Activated T-helper 17 cell treated with anti-CD3 and anti-CD28 coated beads, Interleukin-2, amount 50 U/mL, for 72 hours (primary cell): ENCODE data around the gene CDH13. TPM values are rescaled to one million over a fixed set of nuclear protein-coding genes. Genes with fewer than 3 reads are reported as not detected.

Experiments used
- ATAC-seq: fragments of 150-1000 bp; cut with Tn5 transposase; replicated peaks from 2 replicates; pipeline ENCODE4 v1.10.0; 2021; ENCODE audit warnings: mild to moderate bottlenecking, moderate library complexity
- H3K27ac Mint-ChIP-seq: one replicate; pipeline ENCODE4 v1.8.0; 2022; ENCODE audit warnings: mixed read lengths
- H3K27me3 Mint-ChIP-seq: one replicate; pipeline ENCODE4 v1.8.0; 2022; ENCODE audit warnings: mixed read lengths
- H3K36me3 Mint-ChIP-seq: one replicate; pipeline ENCODE4 v1.8.0; 2022; ENCODE audit warnings: low read depth, mild to moderate bottlenecking, mixed read lengths
- H3K4me1 Mint-ChIP-seq: one replicate; pipeline ENCODE4 v1.8.0; 2022; ENCODE audit warnings: mixed read lengths
- H3K4me3 Mint-ChIP-seq: one replicate; pipeline ENCODE4 v1.8.0; 2022; ENCODE audit warnings: mild to moderate bottlenecking, mixed read lengths
- H3K9me3 Mint-ChIP-seq: one replicate; pipeline ENCODE4 v1.8.0; 2022; ENCODE audit warnings: mixed read lengths
- total RNA-seq, 2 donors: library from RNA; stranded (reverse); gene quantifications; one replicate each; pipeline ENCODE4 v1.2.3, GENCODE V29; 2022

CDH13 gene
- total RNA-seq, 2 donors from 2014 or later = not detected

GRCh38 chr16:82843606-82844271 lies 217.0 kb downstream of the CDH13 start:
- H3K27me3 Mint-ChIP-seq = no peaks in the 10 kb centered on the region
- no peak overlapping the region for H3K4me3 Mint-ChIP-seq
- H3K36me3 Mint-ChIP-seq = no peaks in the 10 kb centered on the region
- H3K4me1 Mint-ChIP-seq = no peaks in the 10 kb centered on the region
- H3K9me3 Mint-ChIP-seq = no peaks in the 10 kb centered on the region
- ATAC-seq = peak; percentile 73
- H3K27ac Mint-ChIP-seq = no peak overlapping the region

GRCh38 chr16:82845116-82845515 lies 218.3 kb downstream of the CDH13 start:
- Mint-ChIP-seq H3K27me3 (no peaks in the 10 kb centered on the region), H3K9me3 (no peaks in the 10 kb centered on the region), H3K27ac (no peak overlapping the region), H3K36me3 (no peaks in the 10 kb centered on the region), H3K4me1 (no peaks in the 10 kb centered on the region), H3K4me3 (no peak overlapping the region)
- no peak for ATAC-seq

GRCh38 chr16:82846806-82847205 lies 220.0 kb downstream of the CDH13 start:
- Mint-ChIP-seq H3K36me3 (no peaks in the 10 kb centered on the region), H3K4me1 (no peaks in the 10 kb centered on the region), H3K27me3 (peaks cover 3% of the 10 kb centered on the region), H3K27ac (no peak overlapping the region), H3K4me3 (no peak overlapping the region), H3K9me3 (no peaks in the 10 kb centered on the region)
- no peak for ATAC-seq

GRCh38 chr16:82848013-82848412 lies 221.2 kb downstream of the CDH13 start:
- H3K4me1 Mint-ChIP-seq = no peaks in the 10 kb centered on the region
- H3K9me3 Mint-ChIP-seq = no peaks in the 10 kb centered on the region
- peaks cover 10% of the 10 kb centered on the region for H3K27me3 Mint-ChIP-seq
- H3K4me3 Mint-ChIP-seq = no peak overlapping the region
- H3K36me3 Mint-ChIP-seq = no peaks in the 10 kb centered on the region
- no peak overlapping the region for H3K27ac Mint-ChIP-seq
- no peak for ATAC-seq

- H3K27ac Mint-ChIP-seq = no peak overlapping the region
- no peaks in the 10 kb centered on the region for H3K4me1 Mint-ChIP-seq
- no peak for ATAC-seq
- H3K9me3 Mint-ChIP-seq = no peaks in the 10 kb centered on the region
- H3K4me3 Mint-ChIP-seq = no peak overlapping the region
- H3K27me3 Mint-ChIP-seq = peaks cover 13% of the 10 kb centered on the region
- no peaks in the 10 kb centered on the region for H3K36me3 Mint-ChIP-seq
Observed at GRCh38 chr16:82852388-82853008, 225.7 kb downstream of the CDH13 start.

- Mint-ChIP-seq H3K36me3 (no peaks in the 10 kb centered on the region), H3K4me1 (no peaks in the 10 kb centered on the region), H3K4me3 (no peak overlapping the region), H3K27me3 (peaks cover 13% of the 10 kb centered on the region), H3K27ac (no peak overlapping the region), H3K9me3 (no peaks in the 10 kb centered on the region)
- no peak for ATAC-seq
Observed at GRCh38 chr16:82855471-82855870, 228.7 kb downstream of the CDH13 start.

- Mint-ChIP-seq H3K4me3 (no peak overlapping the region), H3K27me3 (peaks cover 3% of the 10 kb centered on the region), H3K4me1 (no peaks in the 10 kb centered on the region), H3K27ac (no peak overlapping the region), H3K9me3 (no peaks in the 10 kb centered on the region), H3K36me3 (no peaks in the 10 kb centered on the region)
- ATAC-seq = no peak
Observed at GRCh38 chr16:82857693-82858365, 231.1 kb downstream of the CDH13 start.

- Mint-ChIP-seq H3K27me3 (peaks cover 3% of the 10 kb centered on the region), H3K4me3 (no peak overlapping the region), H3K9me3 (no peaks in the 10 kb centered on the region), H3K36me3 (no peaks in the 10 kb centered on the region), H3K27ac (no peak overlapping the region), H3K4me1 (no peaks in the 10 kb centered on the region)
- ATAC-seq = no peak
Observed at GRCh38 chr16:82859662-82860061, 232.9 kb downstream of the CDH13 start.

- Mint-ChIP-seq H3K9me3 (peaks cover 3% of the 10 kb centered on the region), H3K4me1 (no peaks in the 10 kb centered on the region), H3K4me3 (no peak overlapping the region), H3K27ac (no peak overlapping the region), H3K36me3 (no peaks in the 10 kb centered on the region), H3K27me3 (peaks cover 3% of the 10 kb centered on the region)
- ATAC-seq = no peak
Observed at GRCh38 chr16:82860071-82860470, 233.3 kb downstream of the CDH13 start.

- H3K4me3 Mint-ChIP-seq = no peak overlapping the region
- H3K36me3 Mint-ChIP-seq = no peaks in the 10 kb centered on the region
- peaks cover 6% of the 10 kb centered on the region for H3K9me3 Mint-ChIP-seq
- H3K27ac Mint-ChIP-seq = no peak overlapping the region
- no peaks in the 10 kb centered on the region for H3K27me3 Mint-ChIP-seq
- ATAC-seq = no peak
- H3K4me1 Mint-ChIP-seq = no peaks in the 10 kb centered on the region
Observed at GRCh38 chr16:82862057-82862456, 235.3 kb downstream of the CDH13 start.

- ATAC-seq = no peak
- Mint-ChIP-seq H3K27me3 (no peaks in the 10 kb centered on the region), H3K36me3 (no peaks in the 10 kb centered on the region), H3K9me3 (peaks cover 6% of the 10 kb centered on the region), H3K27ac (no peak overlapping the region), H3K4me3 (no peak overlapping the region), H3K4me1 (no peaks in the 10 kb centered on the region)
Observed at GRCh38 chr16:82864332-82865040, 237.7 kb downstream of the CDH13 start.

GRCh38 chr16:82865412-82865811 lies 238.6 kb downstream of the CDH13 start:
- Mint-ChIP-seq H3K4me3 (no peak overlapping the region), H3K4me1 (no peaks in the 10 kb centered on the region), H3K36me3 (no peaks in the 10 kb centered on the region), H3K9me3 (peaks cover 6% of the 10 kb centered on the region), H3K27ac (no peak overlapping the region), H3K27me3 (peaks cover 3% of the 10 kb centered on the region)
- ATAC-seq = no peak

- Mint-ChIP-seq H3K36me3 (no peaks in the 10 kb centered on the region), H3K4me1 (no peaks in the 10 kb centered on the region), H3K27me3 (peaks cover 8% of the 10 kb centered on the region), H3K9me3 (peaks cover 11% of the 10 kb centered on the region), H3K4me3 (no peak overlapping the region), H3K27ac (no peak overlapping the region)
- ATAC-seq = no peak
Observed at GRCh38 chr16:82867485-82867884, 240.7 kb downstream of the CDH13 start.

- no peak overlapping the region for H3K27ac Mint-ChIP-seq
- no peak for ATAC-seq
- H3K4me1 Mint-ChIP-seq = no peaks in the 10 kb centered on the region
Observed at GRCh38 chr16:82874271-82874670, 247.5 kb downstream of the CDH13 start.

More at GRCh38 chr16:82874271-82874670, 247.5 kb downstream of the CDH13 start:
- H3K36me3 Mint-ChIP-seq = no peaks in the 10 kb centered on the region
- H3K4me3 Mint-ChIP-seq = no peak overlapping the region
- peaks cover 17% of the 10 kb centered on the region for H3K27me3 Mint-ChIP-seq
- peaks cover 5% of the 10 kb centered on the region for H3K9me3 Mint-ChIP-seq
